H1 (cell line): ENCODE results near the gene DNAJC5G. TPM values are rescaled to one million over a fixed set of nuclear protein-coding genes. Genes with fewer than 3 reads are reported as not detected.

Source experiments
- CTCF ChIA-PET: fragments of 300-600 bp; sonication (Branson Sonifier 250); formaldehyde crosslinking; loops from one replicate; lab custom pipeline; 2021; ENCODE audit not compliant: partially characterized antibody; lab: Charles Lee
- POLR2A ChIA-PET: fragments of 300-600 bp; sonication (Branson Sonifier 250); formaldehyde crosslinking; loops from one replicate; lab custom pipeline; 2021; ENCODE audit warnings: inconsistent platforms; ENCODE audit not compliant: partially characterized antibody; lab: Charles Lee
- DNase-seq, 2 experiments: peaks; one replicate each; pipeline versions ENCODE4 v3.0.0 to v3.0.0-alpha.2; 2010 to 2022; ENCODE audit warnings: low spot score in 2 of 2, low read depth in 1 of 2, mixed read lengths in 1 of 2
- FAIRE-seq: peaks from 2 replicates; lab custom pipeline; 2011; peaks lifted over from hg19 to GRCh38; lab: Jason Lieb, UNC
- H2AFZ ChIP-seq: 2 replicates; pipeline ENCODE4 v1.8.1; 2012; ENCODE audit warnings: low read length, inconsistent platforms
- H2AK5ac ChIP-seq: 2 replicates; pipeline ENCODE4 v1.6.1; 2013; ENCODE audit warnings: low read depth, low read length
- H2BK120ac ChIP-seq: replicated peaks from 2 replicates; pipeline ENCODE3; 2013; ENCODE audit warnings: low read depth, low read length, inconsistent platforms
- H2BK12ac ChIP-seq: 2 replicates; pipeline ENCODE4 v1.6.1; 2013; ENCODE audit warnings: low read depth, low read length
- H2BK15ac ChIP-seq: 2 replicates; pipeline ENCODE4 v1.6.1; 2013; ENCODE audit warnings: low read length
- H2BK20ac ChIP-seq: 2 replicates; pipeline ENCODE4 v1.6.1; 2013; ENCODE audit warnings: low read length
- H2BK5ac ChIP-seq: 2 replicates; pipeline ENCODE4 v1.6.1; 2013; ENCODE audit warnings: low read depth, low read length
- H3K14ac ChIP-seq: 2 replicates; pipeline ENCODE4 v1.6.1; 2013; ENCODE audit warnings: inconsistent platforms; ENCODE audit not compliant: insufficient read length
- H3K18ac ChIP-seq: 2 replicates; pipeline ENCODE4 v1.6.1; 2013; ENCODE audit warnings: low read length; ENCODE audit errors: extremely low read depth
- H3K23ac ChIP-seq: 2 replicates; pipeline ENCODE4 v1.6.1; 2013; ENCODE audit warnings: inconsistent platforms; ENCODE audit not compliant: insufficient read length
- H3K23me2 ChIP-seq: 2 replicates; pipeline ENCODE4 v1.6.1; 2013; ENCODE audit warnings: low read depth, low read length
- H3K27ac ChIP-seq: 2 replicates; pipeline ENCODE4 v1.6.1; 2011; ENCODE audit warnings: low read depth, low read length, inconsistent platforms
- H3K27me3 ChIP-seq, 4 experiments: replicated peaks in 1 of 4; 1 replicate in 1 of 4; 2 replicates in 3 of 4; pipeline versions ENCODE4 v1.6.1 to v1.8.1; 2011 to 2013; ENCODE audit warnings: low read length in 3 of 4, mild to moderate bottlenecking in 3 of 4, inconsistent platforms in 2 of 4, mixed read lengths in 2 of 4, moderate library complexity in 1 of 4; ENCODE audit not compliant: control insufficient read depth in 3 of 4, insufficient read depth in 3 of 4; ENCODE audit errors: extremely low read depth in 1 of 4
- H3K36me3 ChIP-seq, 4 experiments: 2 replicates each; pipeline versions ENCODE4 v1.6.1 to v1.8.1; 2011 to 2013; ENCODE audit warnings: mild to moderate bottlenecking in 4 of 4, low read length in 3 of 4, moderate library complexity in 2 of 4, control low read depth in 1 of 4, inconsistent platforms in 1 of 4; ENCODE audit not compliant: insufficient read depth in 4 of 4, control insufficient read depth in 2 of 4
- H3K4ac ChIP-seq: replicated peaks from 2 replicates; pipeline ENCODE3; 2013; ENCODE audit warnings: low read length, low read depth, mixed read lengths, inconsistent platforms; ENCODE audit not compliant: insufficient read length
- H3K4me1 ChIP-seq, 4 experiments: replicated peaks in 1 of 4; 1 replicate in 1 of 4; 2 replicates in 3 of 4; pipeline versions ENCODE4 v1.6.1 to v1.8.1; 2011 to 2013; ENCODE audit warnings: low read length in 3 of 4, inconsistent platforms in 2 of 4, mixed read lengths in 1 of 4; ENCODE audit not compliant: insufficient read depth in 4 of 4, control insufficient read depth in 3 of 4
- H3K4me2 ChIP-seq, 2 experiments: 2 replicates each; pipeline versions ENCODE4 v1.6.1 to v1.8.1; 2011 to 2013; ENCODE audit warnings: low read depth in 2 of 2, low read length in 2 of 2, control low read depth in 1 of 2, inconsistent platforms in 1 of 2, mild to moderate bottlenecking in 1 of 2; ENCODE audit not compliant: insufficient read depth in 1 of 2
- H3K4me3 ChIP-seq, 4 experiments: fragments of 200-600, 300-600 bp in 1 of 4; sonication (generic), shearing (Covaris generic), sonication (Bioruptor Twin) in 1 of 4; 2 replicates each; pipeline versions ENCODE4 v1.5.1 to v1.8.1; 2011 to 2016; ENCODE audit warnings: low read length in 4 of 4, low read depth in 3 of 4, control low read depth in 2 of 4, inconsistent platforms in 2 of 4, mild to moderate bottlenecking in 2 of 4, mixed read lengths in 1 of 4, moderate library complexity in 1 of 4; ENCODE audit not compliant: insufficient read depth in 2 of 4; ENCODE audit errors: extremely low read depth in 1 of 4
- H3K56ac ChIP-seq: replicated peaks from 2 replicates; pipeline ENCODE3; 2013; ENCODE audit warnings: low read depth, mild to moderate bottlenecking, mixed read lengths, low read length, inconsistent platforms; ENCODE audit not compliant: insufficient read length
- H3K79me1 ChIP-seq: 2 replicates; pipeline ENCODE4 v1.6.1; 2013; ENCODE audit warnings: low read depth, low read length, control low read depth
- H3K79me2 ChIP-seq, 2 experiments: 2 replicates each; pipeline versions ENCODE4 v1.6.1 to v1.8.1; 2012 to 2013; ENCODE audit warnings: low read length in 2 of 2, mild to moderate bottlenecking in 2 of 2, inconsistent platforms in 1 of 2; ENCODE audit not compliant: insufficient read depth in 2 of 2, control insufficient read depth in 1 of 2
- H3K9ac ChIP-seq, 4 experiments: replicated peaks in 1 of 4; 1 replicate in 1 of 4; 2 replicates in 3 of 4; pipeline versions ENCODE4 v1.6.1 to v1.8.1; 2011 to 2013; ENCODE audit warnings: low read depth in 3 of 4, low read length in 3 of 4, control low read depth in 2 of 4, mild to moderate bottlenecking in 2 of 4, moderate library complexity in 2 of 4, inconsistent platforms in 1 of 4; ENCODE audit errors: extremely low read depth in 1 of 4
- H3K9me3 ChIP-seq, 2 experiments: 2 replicates each; pipeline versions ENCODE4 v1.6.1 to v1.8.1; 2012 to 2013; ENCODE audit warnings: mild to moderate bottlenecking in 2 of 2, moderate library complexity in 2 of 2, control low read depth in 1 of 2, inconsistent platforms in 1 of 2, low read depth in 1 of 2, low read length in 1 of 2, mixed read lengths in 1 of 2; ENCODE audit not compliant: insufficient read depth in 2 of 2
- H4K20me1 ChIP-seq, 2 experiments: replicated peaks in 1 of 2; 2 replicates each; pipeline versions ENCODE3 to v1.8.1; 2011 to 2013; ENCODE audit warnings: inconsistent platforms in 2 of 2, low read length in 2 of 2, mild to moderate bottlenecking in 1 of 2; ENCODE audit not compliant: insufficient read depth in 2 of 2, control insufficient read depth in 1 of 2
- H4K5ac ChIP-seq: 2 replicates; pipeline ENCODE4 v1.6.1; 2013; ENCODE audit warnings: low read length, low read depth, mixed read lengths, inconsistent platforms; ENCODE audit not compliant: insufficient read length
- H4K8ac ChIP-seq: 2 replicates; pipeline ENCODE4 v1.8.0; 2013; ENCODE audit warnings: mild to moderate bottlenecking, moderate library complexity, low read length, inconsistent platforms; ENCODE audit not compliant: insufficient read depth; ENCODE audit errors: extremely low read depth
- H4K91ac ChIP-seq: replicated peaks from 2 replicates; pipeline ENCODE3; 2013; ENCODE audit warnings: low read length, mixed read lengths, inconsistent platforms; ENCODE audit not compliant: insufficient read length
- ATF3 ChIP-seq: IDR thresholded peaks from 2 replicates; pipeline ENCODE4 v1.6.1; 2011; ENCODE audit warnings: low read depth, mild to moderate bottlenecking, low read length; ENCODE audit not compliant: insufficient read depth
- CHD2 ChIP-seq: IDR thresholded peaks from 2 replicates; pipeline ENCODE4 v1.6.1; 2012; ENCODE audit warnings: low read length, improper control_type of control experiment
- JUN ChIP-seq: IDR thresholded peaks from 2 replicates; pipeline ENCODE4 v1.6.1; 2011; ENCODE audit warnings: low read depth, mild to moderate bottlenecking, improper control_type of control experiment, low read length
- NRF1 ChIP-seq: IDR thresholded peaks from 2 replicates; pipeline ENCODE4 v1.6.1; 2011; ENCODE audit warnings: mild to moderate bottlenecking, low read depth, low read length, improper control_type of control experiment
- RBBP5 ChIP-seq: IDR thresholded peaks from 2 replicates; pipeline ENCODE4 v1.7.1; 2012; ENCODE audit warnings: low read depth, mild to moderate bottlenecking, inconsistent platforms, low read length, moderate library complexity, borderline replicate concordance
- SIN3A ChIP-seq, 2 experiments: IDR thresholded peaks in 1 of 2; conservative IDR thresholded peaks in 1 of 2; 2 replicates each; pipeline ENCODE4 v1.6.1; 2011 to 2012; ENCODE audit warnings: low read length in 2 of 2, improper control_type of control experiment in 1 of 2, low read depth in 1 of 2, mild to moderate bottlenecking in 1 of 2
- SIX5 ChIP-seq: IDR thresholded peaks from 2 replicates; pipeline ENCODE4 v1.6.1; 2011; ENCODE audit warnings: mild to moderate bottlenecking, low read depth, low read length
- WGBS, 2 experiments: shearing (Covaris generic) in 1 of 2; methylation state at CpG; one replicate each; pipeline versions ENCODE4 v1.1.6 to v1.1.7; 2013 to 2015; ENCODE audit warnings: low lambda C conversion rate in 2 of 2, mixed read lengths in 2 of 2, inconsistent platforms in 1 of 2, low coverage in 1 of 2, missing lambda C conversion rate in 1 of 2; ENCODE audit not compliant: insufficient replicate concordance in 2 of 2, insufficient coverage in 1 of 2, insufficient read length in 1 of 2; ENCODE audit errors: extremely low coverage in 1 of 2, missing lambda C conversion rate in 1 of 2; 5-methylcytosine and 5-hydroxymethylcytosine counted together
- polyA plus RNA-seq, 7 experiments: library from polyadenylated mRNA; depleted of rRNA in 3 of 7; stranded (reverse) in 5 of 7; unstranded in 2 of 7; fragments of >200 nt in 5 of 7; fragments of 200-250 nt in 2 of 7; gene quantifications; 1 replicate in 5 of 7; 2 replicates in 1 of 7; 4 replicates in 1 of 7; pipeline versions ENCODE4 v1.2.1 to v1.2.3, GENCODE V29; 2011 to 2013; ENCODE audit warnings: missing spikeins in 2 of 7, mixed read lengths in 2 of 7
- total RNA-seq: library from RNA; stranded (reverse); fragmentation: NEBNext Ultra II Directional; extraction: Animal tissue kit (Norgen Biotek cat#: 25700); gene quantifications from 2 replicates; pipeline ENCODE4 v1.2.1, GENCODE V29; 2021

Gene DNAJC5G
- total and polyA plus RNA-seq, 2 of the 8 experiments (the other 6 are each of a cell fraction or from before 2014, with no cell fraction given), result 0.83 to 1.4 TPM

GRCh38 chr2:27294928-27295327, 19.7 kb downstream of the DNAJC5G start:
- no peaks in the 10 kb centered on the region for H3K79me2 ChIP-seq
- H3K9me3 ChIP-seq, result no peaks in the 10 kb centered on the region
- TF ChIP-seq RBBP5, result no peak
- no peak for TF ChIP-seq CHD2
- TF ChIP-seq SIX5, result no peak
- no peak for TF ChIP-seq NRF1
- no peak for TF ChIP-seq ATF3
- no peak for TF ChIP-seq JUN
- TF ChIP-seq SIN3A (conservative IDR thresholded peaks at IDR 0.05 in 1 of 2, IDR thresholded peaks at IDR 0.05 in 1 of 2; ENCODE audit: low read depth in 1 of 2, low read length in 2 of 2), result no peak
- TF ChIP-seq, all 59 proteins: peak for 0
- Histone ChIP-seq H3K18ac (no peak overlapping the region), H4K8ac (no peak overlapping the region), H3K4me1 (peaks cover 0 to 4% (median 2%) of the 10 kb centered on the region in 4 experiments; a peak in 3 of 7 replicates), H3K27me3 (no peaks in the 10 kb centered on the region; a peak in 1 of 7 replicates), H3K36me3 (no peaks in the 10 kb centered on the region), H2BK15ac (no peak overlapping the region), H2BK20ac (no peak overlapping the region), H2AFZ (no peak overlapping the region), H3K23me2 (no peaks in the 10 kb centered on the region), H3K23ac (no peak overlapping the region), H3K27ac (no peak overlapping the region), H3K9ac (no peak overlapping the region), H3K79me1 (no peaks in the 10 kb centered on the region), H3K4me2 (no peak overlapping the region), H3K4me3 (no peak overlapping the region), H3K56ac (no peak overlapping the region), H3K14ac (no peak overlapping the region), H2AK5ac (no peak overlapping the region), H4K91ac (no peak overlapping the region), H2BK5ac (no peak overlapping the region), H4K5ac (no peak overlapping the region), H2BK12ac (no peak overlapping the region), H2BK120ac (no peak overlapping the region), H3K4ac (no peak overlapping the region), H4K20me1 (no peaks in the 10 kb centered on the region)
- ChIA-PET POLR2A (interaction anchor here (0.6 to 1.4 kb wide), 2 partner anchors 8 to 50 kb away, joined by 3 read pairs; no protein-coding TSS in a partner anchor), CTCF (interaction anchor here (1.5 to 20.2 kb wide), 4 partner anchors 6 to 76 kb away, joined by 4 to 413 read pairs (median 232); partner anchors contain the start of genes DNAJC5G and TRIM54)
- DNase-seq (no peak), FAIRE-seq (no peak)
- 90% methylated on average over 8 of the region's 8 CpGs; no CpG with 5 or more reads in 1 of the 2 experiments for WGBS, 2 experiments
